ENCODE results near the gene TMEM131.
"Not testable (repeated sequence)": the region's sequence is repeated elsewhere in the genome, so short reads cannot be mapped to it uniquely, and the experiment has no call there.

The TMEM131 gene, protein sequence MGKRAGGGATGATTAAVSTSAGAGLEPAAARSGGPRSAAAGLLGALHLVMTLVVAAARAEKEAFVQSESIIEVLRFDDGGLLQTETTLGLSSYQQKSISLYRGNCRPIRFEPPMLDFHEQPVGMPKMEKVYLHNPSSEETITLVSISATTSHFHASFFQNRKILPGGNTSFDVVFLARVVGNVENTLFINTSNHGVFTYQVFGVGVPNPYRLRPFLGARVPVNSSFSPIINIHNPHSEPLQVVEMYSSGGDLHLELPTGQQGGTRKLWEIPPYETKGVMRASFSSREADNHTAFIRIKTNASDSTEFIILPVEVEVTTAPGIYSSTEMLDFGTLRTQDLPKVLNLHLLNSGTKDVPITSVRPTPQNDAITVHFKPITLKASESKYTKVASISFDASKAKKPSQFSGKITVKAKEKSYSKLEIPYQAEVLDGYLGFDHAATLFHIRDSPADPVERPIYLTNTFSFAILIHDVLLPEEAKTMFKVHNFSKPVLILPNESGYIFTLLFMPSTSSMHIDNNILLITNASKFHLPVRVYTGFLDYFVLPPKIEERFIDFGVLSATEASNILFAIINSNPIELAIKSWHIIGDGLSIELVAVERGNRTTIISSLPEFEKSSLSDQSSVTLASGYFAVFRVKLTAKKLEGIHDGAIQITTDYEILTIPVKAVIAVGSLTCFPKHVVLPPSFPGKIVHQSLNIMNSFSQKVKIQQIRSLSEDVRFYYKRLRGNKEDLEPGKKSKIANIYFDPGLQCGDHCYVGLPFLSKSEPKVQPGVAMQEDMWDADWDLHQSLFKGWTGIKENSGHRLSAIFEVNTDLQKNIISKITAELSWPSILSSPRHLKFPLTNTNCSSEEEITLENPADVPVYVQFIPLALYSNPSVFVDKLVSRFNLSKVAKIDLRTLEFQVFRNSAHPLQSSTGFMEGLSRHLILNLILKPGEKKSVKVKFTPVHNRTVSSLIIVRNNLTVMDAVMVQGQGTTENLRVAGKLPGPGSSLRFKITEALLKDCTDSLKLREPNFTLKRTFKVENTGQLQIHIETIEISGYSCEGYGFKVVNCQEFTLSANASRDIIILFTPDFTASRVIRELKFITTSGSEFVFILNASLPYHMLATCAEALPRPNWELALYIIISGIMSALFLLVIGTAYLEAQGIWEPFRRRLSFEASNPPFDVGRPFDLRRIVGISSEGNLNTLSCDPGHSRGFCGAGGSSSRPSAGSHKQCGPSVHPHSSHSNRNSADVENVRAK (N-terminal part only)

DNA sequence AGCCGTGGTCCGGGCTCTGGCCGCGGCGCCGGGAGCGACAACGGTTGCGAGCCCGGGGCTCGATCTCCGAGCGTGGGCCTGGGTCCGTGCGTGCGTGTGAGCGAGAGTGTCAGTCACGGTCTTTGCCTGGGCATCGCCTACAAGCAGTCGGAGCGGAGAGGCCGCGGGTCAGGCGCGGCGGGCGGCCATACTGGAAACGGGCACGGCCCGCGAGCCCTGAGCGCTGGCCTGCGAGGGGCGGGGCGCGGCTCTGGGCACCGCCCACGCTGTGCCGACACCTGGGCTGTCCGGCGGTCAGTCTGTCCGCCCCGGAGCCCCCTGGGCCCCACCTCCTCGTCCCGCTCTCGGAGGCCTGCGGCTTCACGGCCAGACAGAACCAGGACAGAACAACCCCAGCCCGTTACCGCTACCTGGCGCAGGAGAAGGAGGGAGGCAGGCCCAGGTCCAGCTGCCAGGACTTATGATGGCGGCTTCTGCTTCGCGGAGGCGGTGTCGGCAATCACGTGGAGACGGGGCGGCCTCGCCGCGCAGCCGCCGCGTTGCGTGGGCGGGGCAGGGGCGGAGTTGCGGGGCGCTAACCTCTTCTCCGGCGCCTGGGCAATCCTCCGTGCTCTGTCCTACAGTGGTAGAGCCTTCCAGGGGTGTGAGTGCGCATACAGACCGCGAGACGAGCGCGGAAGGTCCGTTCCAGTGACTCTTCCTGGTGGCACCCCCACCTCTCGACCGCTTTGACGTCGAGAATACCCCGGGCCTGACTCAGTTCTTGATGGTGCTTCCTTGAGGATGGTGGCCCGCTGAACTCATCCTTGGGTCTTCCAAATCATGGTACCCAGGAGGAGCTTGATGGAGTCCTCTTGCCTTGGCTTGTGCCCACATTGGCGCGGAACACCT is at the start of gene TMEM131:
TSS of gene TMEM131 (minus strand) at position 215 of the 891 bp plus-strand sequence. CDS start 286 bp downstream, outside the sequence.
- peak; percentile 93 for DNase-seq (ENCODE audit: low read depth)

DNA sequence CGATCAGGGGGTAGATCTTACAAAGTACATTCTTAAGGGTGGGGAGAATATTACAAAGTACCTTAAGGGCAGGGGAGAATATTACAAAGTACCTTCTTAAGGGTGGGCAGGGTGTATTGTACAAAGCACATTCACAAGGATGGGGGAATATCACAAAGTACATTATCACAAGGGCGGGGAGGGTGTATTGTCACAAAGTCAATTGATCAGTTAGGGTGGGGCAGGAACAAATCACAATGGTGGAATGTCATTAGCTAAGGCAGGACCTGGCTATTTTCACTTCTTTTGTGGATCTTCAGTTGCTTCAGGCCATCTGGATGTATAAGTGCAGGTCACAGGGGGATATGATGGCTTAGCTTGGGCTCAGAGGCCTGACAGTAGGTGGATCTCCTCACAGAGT is 49.0 kb upstream of the TMEM131 start:
- DNase-seq (ENCODE audit: low read depth) = not testable (repeated sequence)

DNA sequence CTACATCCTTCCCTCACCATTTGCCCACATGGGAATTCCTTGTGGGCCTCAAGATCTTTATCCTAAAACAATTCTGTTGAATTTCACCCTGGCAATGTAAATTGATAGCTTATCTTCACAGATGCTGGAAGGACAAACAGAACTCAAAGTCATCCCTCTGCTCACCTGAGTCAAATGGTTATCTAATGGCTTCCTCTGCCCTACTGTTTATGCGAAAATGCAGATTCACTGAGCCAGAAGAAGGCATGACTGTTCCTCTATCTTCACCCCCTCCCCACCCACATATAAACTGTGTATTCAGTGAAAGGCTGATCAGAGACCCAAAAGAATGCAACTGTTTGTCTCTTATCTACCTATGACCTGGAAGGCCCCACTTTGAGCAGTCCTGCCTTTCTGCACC is 47.4 kb upstream of the TMEM131 start:
- no peak for DNase-seq (ENCODE audit: low read depth)

DNA sequence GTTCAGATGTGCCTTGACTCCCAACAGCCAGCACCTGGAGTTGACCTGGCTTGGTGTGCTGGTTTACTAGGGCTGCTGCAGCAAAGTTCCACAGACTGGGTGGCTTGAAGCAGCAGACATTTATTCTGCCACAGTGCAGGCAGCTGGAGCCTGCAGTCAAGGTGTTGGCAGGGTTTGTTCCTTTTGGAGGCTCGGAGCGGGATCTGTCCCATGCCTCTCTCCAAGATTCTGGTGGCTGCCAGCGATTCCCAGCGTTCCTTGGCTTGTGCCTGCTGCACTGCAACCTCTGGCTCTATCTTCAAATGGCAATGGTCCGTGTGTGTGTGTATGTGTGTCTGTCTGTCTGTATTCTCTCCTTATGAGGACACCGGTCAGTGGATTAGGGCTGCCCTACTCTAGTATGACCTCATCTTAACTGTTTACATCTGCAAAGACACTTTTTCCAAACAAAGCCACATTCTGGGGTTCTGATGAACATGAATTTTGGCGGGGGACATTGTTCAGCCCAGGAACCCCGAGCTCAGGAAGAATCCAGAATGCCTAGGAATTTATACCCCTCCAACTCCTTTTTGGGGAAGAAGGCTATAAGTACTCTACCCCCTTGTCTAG is 44.7 kb upstream of the TMEM131 start:
- DNase-seq (ENCODE audit: low read depth) = no peak

DNA sequence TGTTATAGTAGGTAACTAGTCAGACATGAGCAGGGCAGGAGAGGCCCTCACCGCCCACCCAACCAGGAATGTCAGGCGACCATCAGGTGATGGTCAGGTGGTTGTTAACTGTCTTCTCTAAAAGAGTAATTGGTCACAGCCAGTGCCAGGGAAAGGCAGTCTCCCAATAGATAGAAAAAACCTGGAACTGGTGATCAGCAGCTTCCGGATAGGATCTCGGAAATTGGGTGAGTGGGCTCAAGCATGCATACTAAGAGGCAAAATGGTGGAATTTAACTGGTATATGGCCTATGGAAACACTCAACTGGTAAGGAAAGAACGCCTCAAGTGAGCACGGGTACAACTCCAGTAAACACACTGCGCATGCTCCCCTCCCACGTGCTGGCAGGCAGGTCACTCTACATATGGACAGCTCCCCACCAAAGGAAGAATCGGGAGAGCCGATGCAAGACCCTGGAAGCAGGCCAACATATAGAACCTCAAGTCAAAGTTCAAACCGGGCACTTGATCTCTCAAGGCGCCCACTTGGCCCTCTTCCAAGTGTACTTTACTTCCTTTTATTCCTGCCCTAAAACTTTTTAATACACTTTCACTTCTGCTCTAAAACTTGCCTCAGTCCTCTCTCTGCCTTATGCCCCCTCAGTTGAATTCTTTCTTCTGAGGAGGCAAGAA is 43.5 kb upstream of the TMEM131 start:
- no peak for DNase-seq (ENCODE audit: low read depth)

DNA sequence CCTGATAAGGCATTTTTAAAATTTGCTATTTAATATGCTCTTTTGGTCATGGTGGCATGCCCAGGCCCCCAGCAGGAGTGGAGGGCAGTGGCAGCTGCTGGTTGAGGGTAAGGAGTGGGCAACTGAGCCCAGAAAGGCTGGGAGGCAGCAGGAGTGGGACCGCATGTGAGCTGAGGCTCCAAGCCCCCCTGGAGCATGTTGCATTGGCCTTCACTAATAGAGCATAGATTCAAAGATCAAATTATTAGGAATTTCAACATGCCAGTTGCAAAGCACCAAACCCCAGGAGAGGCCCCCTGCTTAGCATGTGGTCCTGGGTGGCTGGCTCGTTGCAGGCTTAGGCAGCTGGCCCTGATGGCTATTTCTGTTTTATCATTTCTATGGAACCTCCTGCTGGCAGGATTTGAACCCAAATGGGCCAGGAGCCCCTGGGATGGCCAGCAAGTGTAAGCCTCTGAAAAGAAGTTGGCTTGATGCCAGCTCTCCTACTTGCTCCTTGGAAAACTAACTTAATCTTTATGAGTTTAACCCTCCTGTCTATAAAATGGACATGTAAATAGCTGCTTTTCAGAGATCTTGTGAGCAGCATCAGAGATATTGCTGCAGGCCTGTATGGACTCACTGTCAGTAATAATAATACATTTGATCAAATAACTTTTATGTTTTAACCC is 42.1 kb upstream of the TMEM131 start:
- DNase-seq (ENCODE audit: low read depth) = no peak

DNA sequence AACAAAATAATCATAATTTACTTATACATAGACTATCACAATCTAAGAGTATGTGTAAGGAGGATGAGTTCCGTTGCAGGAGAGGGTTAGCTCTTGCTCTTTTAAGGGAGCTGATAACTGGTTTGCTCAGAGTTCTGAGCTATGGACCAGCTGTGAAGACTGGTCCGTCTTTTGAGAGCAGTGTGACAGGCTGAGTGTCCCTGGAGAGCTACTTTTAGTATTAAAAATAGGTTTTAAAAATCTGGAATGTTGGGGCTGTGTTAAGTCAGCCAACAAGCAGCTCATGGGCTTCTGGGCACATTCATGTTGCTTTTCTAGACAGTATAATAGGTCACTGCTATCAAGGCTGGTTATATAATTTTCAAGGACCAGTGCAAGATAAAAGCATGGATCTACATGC is 41.5 kb upstream of the TMEM131 start:
- no peak for DNase-seq (ENCODE audit: low read depth)

DNA sequence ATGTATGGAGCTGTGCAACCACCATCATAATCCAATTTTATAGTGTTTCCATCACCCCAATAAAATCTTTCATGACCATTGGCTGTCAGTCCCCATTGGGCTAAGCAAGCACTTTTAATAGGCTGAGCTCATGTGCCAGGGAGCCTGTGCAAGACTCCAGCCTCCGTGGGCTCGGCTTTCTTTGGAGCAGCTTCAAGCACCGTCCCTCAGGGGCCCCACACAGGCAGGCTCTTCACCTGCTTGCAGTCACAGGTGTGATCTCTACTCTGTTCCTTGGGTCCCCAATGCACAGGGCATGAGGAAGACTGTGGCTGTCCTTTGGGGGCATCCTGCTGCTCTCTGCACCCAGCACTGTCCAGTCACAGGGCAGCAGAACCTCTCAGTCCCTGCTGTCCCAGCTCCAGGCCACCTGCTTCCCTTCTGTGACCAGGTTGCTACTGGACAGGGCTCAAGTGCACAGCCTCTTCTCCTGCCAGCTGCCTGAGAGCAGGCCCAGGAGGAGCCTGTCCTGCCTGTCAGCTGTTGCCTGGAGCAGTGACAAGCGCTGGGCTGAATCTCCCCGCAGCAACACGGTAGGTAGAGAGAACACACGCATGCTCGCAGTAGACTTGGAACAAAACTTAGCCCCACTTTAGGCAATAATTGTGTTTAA is 40.7 kb upstream of the TMEM131 start:
- no peak for DNase-seq (ENCODE audit: low read depth)

DNA sequence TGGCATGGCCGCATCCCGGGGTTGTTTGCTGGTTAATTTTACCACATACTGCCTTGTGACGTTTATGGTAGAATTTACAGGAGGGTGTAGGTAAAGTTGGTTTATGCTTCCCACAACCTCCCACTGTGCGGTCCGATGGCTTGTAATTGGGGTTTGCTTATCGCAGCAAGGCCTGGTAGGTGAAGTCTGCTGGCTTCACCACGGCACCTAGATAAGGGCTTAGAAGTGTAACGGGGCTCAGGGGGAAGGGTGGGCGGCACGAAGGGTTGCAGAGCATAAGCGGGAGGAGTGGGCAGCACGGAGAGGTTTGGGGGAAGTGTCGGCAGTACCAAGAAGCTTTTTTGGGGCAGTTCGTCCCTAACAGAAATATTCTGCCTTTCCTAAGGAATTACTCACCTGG is 39.0 kb upstream of the TMEM131 start:
- DNase-seq (ENCODE audit: low read depth) = no peak

DNA sequence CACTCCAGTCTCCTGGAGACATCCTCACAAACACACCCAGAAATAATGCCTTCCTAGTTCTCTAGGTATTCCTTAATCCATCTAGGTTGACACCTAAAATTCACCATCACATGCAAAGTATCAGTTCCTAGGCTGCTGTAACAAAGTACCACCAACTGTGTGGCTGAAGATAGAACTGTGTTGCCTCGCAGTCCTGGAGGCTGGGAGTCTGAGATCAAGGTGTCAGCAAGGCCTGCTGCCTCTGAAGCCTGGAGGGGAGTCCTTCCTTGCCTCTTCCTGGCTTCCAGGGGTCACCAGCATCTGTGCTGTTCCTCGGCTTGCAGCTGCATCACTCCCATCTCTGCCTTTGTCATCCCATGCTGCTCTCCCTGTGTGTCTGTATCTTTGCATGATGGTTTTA is 36.3 kb upstream of the TMEM131 start:
- DNase-seq (ENCODE audit: low read depth) = no peak

DNA sequence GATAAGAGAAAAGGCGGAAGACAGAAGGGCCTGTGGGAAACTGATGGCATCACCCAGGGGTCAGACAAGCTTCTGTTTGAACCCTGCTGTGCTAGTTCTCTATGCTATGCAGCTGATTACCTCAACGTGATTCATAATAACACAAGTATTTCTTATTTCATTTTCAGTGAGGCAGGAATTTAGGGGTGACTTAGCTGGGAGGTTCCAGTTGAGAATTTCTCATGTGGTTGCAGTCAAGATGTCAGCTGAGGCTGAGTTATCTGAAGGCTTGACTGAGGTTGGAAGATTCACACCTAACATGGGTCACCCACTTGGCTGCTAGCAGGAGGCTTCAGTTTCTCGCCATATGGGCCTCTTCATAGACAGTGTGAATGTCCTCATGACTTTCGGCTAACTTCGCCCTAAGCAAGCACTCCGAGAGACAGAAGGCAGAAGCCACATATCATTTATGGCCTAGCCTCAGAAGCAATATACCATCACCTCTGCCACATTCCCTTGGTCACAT is 34.0 kb upstream of the TMEM131 start:
- no peak for DNase-seq (ENCODE audit: low read depth)

DNA sequence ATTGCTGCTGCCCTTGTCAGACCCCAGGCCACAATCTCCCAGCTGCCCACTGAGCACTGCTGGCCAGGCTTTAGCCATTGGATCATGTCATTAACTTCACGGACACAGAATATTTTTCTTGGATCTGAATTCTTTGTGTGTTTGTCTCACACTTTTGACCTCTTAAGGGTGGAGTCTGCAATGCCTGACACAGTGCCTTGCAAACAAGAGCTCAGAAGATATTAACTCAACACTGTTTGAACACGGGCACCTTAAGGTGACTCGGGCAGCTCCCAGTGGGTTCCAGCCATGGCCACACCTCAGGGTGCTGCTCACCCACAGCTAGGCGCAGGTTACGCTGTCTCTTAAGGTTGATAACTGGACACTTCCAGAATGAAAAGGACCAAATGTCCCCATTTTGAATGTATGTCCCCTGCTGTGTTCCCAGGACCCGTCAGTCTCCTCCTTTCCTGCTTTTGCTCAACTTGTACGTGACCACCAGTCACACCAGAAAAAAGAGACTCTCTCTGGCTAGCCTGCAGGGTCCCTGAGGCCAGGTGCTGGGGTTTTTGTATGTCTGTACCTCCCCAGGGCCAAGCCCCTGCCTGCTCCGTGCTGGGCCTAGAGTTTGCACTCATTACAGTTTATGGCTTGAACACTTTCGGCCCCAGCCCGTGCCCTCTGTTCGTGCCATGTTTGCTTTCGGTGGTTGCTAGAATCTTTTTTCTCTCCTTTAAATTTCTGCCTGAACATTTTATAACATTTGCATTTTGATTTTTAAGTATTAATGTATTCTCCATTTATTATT is 33.4 kb upstream of the TMEM131 start:
- DNase-seq (ENCODE audit: low read depth) = no peak

DNA sequence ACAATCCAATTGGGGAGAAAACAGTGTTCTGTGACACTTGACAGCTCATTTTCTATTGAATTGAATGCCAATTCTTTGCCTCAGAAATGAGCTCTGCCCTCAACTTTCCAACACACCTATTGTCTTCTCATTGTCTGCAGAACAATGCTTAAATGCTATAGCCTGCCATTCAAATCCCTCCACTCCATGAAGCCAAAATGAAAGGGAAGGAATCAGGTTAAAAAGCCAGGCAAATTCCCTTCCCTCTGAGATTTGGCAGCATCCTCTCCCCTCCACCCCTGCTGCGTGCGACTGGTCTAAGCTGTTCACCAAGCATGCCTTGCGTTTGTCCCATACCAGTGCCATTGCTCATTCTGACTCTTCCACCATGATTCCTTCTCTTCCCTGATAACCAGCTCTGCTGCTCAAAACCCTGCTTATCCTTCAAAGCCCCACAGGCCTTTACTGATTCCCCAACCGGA is 32.4 kb upstream of the TMEM131 start:
- DNase-seq (ENCODE audit: low read depth) = no peak

DNA sequence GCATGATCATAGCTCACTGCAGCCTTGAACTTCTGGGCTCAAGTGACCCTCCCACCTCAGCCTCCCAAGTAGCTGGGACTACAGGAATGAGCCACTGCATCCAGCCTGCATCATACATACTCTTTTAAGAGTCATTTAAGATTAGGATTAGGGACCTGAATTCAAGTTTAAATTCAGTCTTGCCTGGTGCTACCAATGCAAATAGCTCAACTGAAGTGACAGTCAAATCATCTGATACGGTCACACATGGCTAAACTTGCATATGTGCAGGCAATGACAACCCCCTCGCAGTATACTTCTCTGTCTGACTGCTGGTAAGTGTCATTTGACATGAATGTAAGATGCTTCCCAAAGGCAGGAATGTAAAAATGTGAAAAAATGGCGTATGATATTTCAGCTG is 31.8 kb upstream of the TMEM131 start:
- no peak for DNase-seq (ENCODE audit: low read depth)

DNA sequence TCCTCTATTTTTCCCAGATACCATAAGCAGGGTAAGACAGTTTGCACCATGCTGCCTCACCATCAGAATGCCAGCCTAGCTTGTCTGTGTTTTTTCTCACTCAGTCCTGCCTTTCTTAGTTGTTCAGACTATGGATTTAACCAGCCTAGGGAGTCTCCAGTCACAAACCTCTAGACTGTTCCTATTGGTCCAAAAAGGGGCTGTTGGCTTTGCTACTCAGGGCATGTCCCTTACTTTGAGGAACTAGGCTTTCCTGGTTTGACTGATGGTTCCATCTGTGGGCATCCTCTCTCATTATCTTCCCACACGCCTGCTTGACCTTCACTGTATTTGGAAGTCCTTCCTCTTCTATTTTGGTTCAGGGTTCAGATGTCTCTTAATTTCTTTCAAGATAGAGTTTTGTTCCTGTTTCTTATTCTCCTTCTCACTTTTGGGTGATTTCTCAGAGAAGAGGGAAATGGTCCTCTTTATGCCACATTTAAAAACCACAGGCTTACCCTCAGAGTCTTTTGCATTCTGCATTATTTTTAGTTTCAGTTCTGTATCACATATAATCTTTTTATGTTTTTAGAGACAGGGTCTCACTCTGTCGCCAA is 31.3 kb upstream of the TMEM131 start:
- no peak for DNase-seq (ENCODE audit: low read depth)

DNA sequence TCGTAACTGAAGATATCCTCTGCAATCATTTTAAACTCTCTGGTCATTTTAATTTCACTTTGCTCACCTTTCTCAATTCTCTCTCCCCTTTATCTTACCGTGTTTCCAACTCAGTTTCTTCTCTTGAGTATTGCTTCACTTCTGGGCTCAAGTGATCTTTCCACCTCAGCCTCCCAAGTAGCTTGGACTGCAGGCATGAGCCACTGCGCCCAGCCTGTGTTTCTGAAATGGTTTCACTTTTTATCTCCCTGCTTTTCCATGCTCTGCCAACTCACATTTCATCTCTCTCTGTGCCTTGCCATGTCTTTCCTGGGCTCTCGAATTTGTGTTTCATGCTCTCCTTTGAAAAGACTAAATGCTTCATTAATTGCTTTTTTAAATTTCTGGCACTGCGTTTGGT is 30.5 kb upstream of the TMEM131 start:
- no peak for DNase-seq (ENCODE audit: low read depth)

DNA sequence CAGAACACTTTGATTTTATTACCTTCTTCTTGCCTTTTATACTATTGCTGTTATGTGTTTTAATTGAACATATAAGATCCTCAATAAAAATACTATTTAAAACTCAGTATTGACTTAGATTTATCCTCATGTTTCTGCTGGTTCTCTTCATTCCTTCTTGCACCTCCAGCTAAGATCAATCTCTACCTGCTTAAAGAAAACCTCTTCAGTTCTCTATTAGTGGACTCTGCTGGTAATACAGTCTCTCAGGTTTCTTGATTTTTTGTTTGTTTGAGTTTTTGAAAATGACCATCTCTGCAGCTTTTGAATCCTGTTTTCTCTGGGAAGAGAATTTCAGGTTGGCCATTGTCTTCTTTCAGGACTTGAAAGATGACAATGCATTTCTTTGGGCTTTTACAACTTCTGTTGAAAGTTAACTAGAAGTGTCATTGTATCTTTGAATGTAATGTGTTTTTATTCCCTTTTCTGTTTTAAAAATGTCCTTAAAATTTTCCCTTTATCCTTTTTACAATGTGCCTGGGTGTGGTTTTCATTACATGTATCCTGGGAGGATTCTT is 29.8 kb upstream of the TMEM131 start:
- DNase-seq (ENCODE audit: low read depth) = no peak

Measured in activated gamma-delta T cell treated with anti-CD3 and anti-CD28 coated beads, Interleukin-2, amount 50 U/mL, for 16 hours (primary cell).